Amniotic epithelial cell (primary cell): ENCODE results near the gene NOC4L.
A peak's percentile ranks its signal among the peaks of the same experiment; 100 is the strongest.

Experiments
- DNase-seq: peaks from one replicate; pipeline ENCODE4 v3.0.0-alpha.2; 2010; ENCODE audit warnings: low read depth

The NOC4L gene

DNA sequence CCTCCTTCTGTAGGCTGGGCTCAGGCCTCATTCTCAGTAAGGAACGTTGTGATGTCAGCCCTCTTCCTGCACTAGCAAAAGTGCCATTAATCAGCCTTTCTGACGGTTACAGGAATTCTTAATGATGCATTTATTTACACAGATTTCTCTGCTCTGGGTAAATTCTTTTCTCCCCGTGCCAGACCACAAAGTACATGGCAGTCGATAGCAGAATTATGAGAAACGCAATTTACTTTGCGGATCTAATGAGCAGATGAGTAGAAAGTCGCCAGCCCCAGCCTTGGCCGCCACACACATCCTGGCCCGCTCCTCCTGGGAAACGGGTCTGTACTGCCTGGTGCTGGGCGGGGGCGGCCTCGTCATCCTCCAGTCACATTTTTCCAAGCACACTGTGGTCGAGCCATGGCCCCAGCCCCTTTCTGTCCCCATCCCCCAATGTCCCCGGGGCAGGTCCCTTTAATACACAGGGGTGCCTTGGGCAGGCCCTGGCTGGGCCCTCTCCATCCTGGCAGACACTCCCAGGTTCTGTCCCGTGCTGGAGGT, 25.9 kb downstream of the NOC4L start:
- peak; percentile 93 for DNase-seq

- DNase-seq, result no peak
Measured at GRCh38 chr12:132170637-132171292, 26.5 kb downstream of the NOC4L start.

- DNase-seq, result no peak
Measured at GRCh38 chr12:132171293-132171967, 27.2 kb downstream of the NOC4L start.

- DNase-seq, result no peak
Measured at GRCh38 chr12:132171968-132172521, 27.8 kb downstream of the NOC4L start.

- no peak for DNase-seq
Measured at GRCh38 chr12:132172619-132173018, 28.4 kb downstream of the NOC4L start.

- no peak for DNase-seq
Measured at GRCh38 chr12:132173135-132174014, 29.1 kb downstream of the NOC4L start.

DNA sequence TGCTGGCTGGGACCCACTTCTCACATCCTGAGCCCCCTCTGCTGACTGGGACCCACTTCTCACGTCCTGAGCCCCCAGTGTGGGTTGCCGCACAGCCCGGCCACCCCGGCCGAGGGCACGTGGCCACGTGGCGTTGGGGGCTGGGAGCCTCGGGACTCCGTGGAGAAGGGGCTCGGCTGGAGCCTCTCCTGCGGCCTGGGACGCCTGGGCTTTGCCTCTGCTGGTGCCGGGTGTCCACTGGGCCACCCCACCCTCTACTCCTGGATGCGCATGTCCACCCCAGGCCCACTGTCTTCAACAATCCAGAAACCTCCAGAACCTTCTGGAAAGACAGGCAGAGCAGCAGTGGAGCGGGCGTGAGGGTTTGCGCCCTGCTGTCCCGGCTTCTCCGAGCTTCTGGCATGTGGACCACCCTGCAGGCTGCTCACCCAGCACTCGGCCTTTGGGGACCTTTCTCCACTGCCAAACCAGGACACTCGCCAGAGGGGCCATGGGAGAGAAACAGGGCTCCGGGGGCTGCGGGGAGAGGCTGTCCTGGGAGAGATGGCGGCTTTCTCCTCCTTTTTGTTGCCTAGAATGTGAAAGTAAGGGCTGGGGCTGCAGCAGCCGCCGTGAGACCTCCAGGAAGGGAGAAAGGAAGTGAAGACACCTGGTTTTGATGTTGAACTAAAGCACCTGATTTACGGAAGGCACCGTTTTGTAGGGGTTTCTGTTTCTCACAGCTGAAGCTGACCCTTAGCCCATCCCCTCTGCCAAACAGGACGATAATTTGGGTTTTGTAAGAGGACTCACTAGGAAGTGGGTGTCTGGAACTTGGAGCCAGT, 30.0 kb downstream of the NOC4L start:
- DNase-seq, result no peak

DNA sequence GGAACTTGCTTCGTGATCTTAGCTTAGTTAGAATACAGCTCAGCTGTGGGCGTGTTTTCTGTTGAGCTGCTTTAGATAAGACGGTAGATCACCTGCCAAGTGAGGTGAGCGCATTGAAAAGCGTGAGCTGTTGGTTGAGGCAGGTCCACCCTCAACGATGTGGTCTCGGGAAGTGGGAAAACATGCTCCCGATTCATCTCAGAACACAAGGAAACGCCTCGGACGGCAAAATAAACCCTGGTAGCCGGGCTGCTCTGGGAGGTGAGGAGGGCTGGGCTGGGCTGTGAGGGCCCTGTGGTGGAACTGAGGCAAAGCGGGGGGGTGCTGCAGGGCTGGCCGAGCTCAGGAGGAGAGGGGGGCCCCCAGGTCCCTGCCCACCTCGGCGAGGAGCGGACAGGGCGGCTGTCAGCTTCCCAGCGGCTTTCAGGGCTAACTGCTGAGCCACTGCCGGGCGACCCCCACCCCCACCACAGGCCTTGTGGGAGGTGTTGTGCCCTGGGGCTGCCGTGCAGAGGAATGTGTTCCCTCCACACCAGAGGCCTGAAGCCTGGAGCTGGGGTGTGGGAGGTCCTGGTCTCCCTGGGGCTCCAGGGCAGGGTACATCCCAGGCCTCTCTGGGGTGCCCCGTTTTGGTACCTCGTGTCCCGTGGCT, 30.7 kb downstream of the NOC4L start:
- DNase-seq, result no peak

GRCh38 chr12:132175496-132176384, 31.5 kb downstream of the NOC4L start:
- no peak for DNase-seq

- no peak for DNase-seq
Measured at GRCh38 chr12:132176385-132176919, 32.2 kb downstream of the NOC4L start.

DNA sequence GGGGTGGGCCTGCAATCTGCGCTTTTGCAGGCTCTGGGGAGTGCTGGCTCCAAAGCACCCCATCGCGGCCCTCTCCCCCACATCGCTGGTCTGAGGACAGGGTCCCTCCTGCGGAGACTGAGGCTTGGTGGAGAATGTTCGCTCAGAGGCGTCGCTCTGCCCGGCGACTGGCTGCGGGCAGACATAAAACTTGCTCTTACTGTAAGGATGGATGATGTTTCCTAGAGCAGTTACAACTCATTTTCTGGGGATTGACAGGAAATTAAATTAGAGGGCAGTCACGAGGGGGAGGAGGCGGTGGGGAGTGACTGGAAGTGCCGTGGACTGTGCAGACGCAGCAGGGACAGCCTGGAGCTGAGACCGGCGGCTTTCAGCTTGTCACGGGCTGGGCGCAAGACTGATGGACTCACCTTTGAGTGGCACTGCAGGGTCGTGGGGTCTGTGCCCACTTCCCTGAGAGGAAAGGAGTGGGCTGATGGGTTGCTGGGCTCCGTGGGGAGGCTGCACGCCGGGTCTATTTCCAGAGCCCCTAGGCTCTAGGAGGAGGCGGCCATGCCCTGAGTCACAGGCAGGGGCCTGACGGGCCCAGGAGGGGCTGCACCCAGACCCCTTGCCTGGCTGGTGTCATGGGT, 32.8 kb downstream of the NOC4L start:
- no peak for DNase-seq

- no peak for DNase-seq
Measured at GRCh38 chr12:132178316-132178715, 34.1 kb downstream of the NOC4L start.

DNA sequence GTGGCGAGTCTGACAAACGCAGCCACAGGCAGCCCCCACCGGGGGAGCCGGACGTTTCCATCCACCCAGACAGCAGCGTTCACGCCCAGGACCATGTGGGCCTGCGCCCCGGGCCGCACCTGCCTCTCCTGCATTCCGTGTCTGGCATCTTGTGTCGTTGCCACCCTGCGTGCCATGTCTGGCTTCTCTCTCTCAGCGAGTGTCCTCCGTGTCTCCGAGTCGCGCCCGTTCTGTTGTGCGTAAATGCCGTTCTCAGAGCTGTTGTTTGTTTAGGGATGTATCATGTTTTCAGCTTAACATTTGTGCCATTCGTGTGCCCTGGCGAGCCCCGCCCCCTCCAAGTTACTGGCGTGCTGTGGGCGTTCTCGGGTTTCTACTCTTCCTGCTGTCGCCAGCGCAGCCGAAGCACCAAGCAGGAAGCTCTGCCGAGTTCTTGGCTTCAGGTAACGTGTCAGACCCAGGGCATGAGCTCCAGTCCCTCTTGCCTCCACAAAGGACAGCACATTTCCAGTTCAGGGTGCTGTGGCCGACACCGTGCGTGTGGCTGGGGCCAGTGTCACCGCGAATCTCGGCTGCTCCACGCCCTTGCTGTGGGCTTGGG, 34.6 kb downstream of the NOC4L start:
- DNase-seq, result no peak

- no peak for DNase-seq
Measured at GRCh38 chr12:132179431-132180362, 35.4 kb downstream of the NOC4L start.

GRCh38 chr12:132180648-132181546, 36.6 kb downstream of the NOC4L start:
- no peak for DNase-seq

GRCh38 chr12:132181570-132182200, 37.4 kb downstream of the NOC4L start:
- DNase-seq, result no peak
